ENCODE measurements around the gene HES5. TPM values are rescaled to one million over a fixed set of nuclear protein-coding genes. Genes with fewer than 3 reads are reported as not detected.

HES5 gene
- total RNA-seq, 1 donor from 2014 or later: not detected

DNA sequence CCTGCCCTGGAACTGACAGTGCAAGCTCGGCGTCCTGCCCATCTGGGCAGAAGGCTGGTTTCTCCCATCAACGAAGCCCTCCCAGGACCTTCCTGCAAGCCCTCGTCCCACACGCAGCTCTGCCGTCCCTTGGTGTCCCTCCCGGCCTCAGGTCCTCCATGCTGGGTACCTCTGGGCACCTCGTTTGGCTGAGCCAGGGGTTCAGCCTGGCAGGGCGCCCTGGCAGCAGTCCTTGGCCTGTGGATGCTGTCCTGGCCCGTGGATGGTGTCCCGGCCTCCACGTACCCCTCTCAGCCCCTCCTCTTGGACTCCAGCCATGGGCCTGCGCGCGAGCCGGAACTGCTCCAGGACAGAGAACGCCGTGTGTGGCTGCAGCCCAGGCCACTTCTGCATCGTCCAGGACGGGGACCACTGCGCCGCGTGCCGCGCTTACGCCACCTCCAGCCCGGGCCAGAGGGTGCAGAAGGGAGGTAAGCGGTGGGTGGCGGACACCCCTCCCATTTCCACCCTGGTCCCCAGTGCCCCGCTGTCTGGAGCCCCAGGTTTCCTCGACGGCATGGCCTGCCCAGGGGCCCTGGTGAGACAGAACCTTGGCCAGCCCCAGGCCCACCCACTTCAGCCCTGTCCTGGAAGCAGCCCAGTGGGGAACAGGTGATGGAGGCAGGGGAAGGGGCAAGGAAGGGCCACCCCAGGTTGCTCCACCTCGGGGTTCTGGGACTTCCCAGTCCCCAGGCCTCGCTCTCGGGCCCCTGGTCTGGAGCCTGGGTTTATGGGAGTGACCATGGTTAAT, 29.6 kb upstream of the HES5 start:
- Mint-ChIP-seq H3K27me3 (ENCODE audit: unreplicated experiment) (no peaks in the 10 kb centered on the region), H3K4me3 (ENCODE audit: unreplicated experiment) (no peak overlapping the region), H3K4me1 (ENCODE audit: unreplicated experiment) (peaks cover 17% of the 10 kb centered on the region), H3K9me3 (ENCODE audit: unreplicated experiment) (no peaks in the 10 kb centered on the region), H3K27ac (ENCODE audit: unreplicated experiment) (no peak overlapping the region), H3K36me3 (ENCODE audit: unreplicated experiment) (no peaks in the 10 kb centered on the region)
- TF ChIP-seq, protein P1, sequence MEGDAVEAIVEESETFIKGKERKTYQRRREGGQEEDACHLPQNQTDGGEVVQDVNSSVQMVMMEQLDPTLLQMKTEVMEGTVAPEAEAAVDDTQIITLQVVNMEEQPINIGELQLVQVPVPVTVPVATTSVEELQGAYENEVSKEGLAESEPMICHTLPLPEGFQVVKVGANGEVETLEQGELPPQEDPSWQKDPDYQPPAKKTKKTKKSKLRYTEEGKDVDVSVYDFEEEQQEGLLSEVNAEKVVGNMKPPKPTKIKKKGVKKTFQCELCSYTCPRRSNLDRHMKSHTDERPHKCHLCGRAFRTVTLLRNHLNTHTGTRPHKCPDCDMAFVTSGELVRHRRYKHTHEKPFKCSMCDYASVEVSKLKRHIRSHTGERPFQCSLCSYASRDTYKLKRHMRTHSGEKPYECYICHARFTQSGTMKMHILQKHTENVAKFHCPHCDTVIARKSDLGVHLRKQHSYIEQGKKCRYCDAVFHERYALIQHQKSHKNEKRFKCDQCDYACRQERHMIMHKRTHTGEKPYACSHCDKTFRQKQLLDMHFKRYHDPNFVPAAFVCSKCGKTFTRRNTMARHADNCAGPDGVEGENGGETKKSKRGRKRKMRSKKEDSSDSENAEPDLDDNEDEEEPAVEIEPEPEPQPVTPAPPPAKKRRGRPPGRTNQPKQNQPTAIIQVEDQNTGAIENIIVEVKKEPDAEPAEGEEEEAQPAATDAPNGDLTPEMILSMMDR (IDR thresholded peaks at IDR 0.05): no peak
- no peak for DNase-seq (ENCODE audit: extremely low spot score, unreplicated experiment)

DNA sequence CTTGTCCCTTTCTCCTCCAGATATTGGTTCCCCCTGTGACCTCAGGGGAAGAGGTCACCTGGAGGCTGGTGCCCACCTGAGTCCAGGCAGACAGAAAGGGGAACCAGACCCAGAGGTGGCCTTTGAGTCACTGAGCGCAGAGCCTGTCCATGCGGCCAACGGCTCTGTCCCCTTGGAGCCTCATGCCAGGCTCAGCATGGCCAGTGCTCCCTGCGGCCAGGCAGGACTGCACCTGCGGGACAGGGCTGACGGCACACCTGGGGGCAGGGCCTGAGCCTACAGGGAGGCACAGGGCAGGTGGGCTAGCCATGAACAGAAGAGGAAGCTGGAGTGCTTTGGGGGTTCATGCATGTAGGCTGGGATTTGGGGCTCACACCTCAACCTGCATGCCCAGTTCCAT, 28.8 kb upstream of the HES5 start:
- TF ChIP-seq, protein P1 (IDR thresholded peaks at IDR 0.05): no peak
- Mint-ChIP-seq H3K27ac (ENCODE audit: unreplicated experiment) (no peak overlapping the region), H3K27me3 (ENCODE audit: unreplicated experiment) (no peaks in the 10 kb centered on the region), H3K36me3 (ENCODE audit: unreplicated experiment) (no peaks in the 10 kb centered on the region), H3K4me3 (ENCODE audit: unreplicated experiment) (no peak overlapping the region), H3K9me3 (ENCODE audit: unreplicated experiment) (no peaks in the 10 kb centered on the region), H3K4me1 (ENCODE audit: unreplicated experiment) (peaks cover 20% of the 10 kb centered on the region)
- DNase-seq (ENCODE audit: extremely low spot score, unreplicated experiment): no peak

DNA sequence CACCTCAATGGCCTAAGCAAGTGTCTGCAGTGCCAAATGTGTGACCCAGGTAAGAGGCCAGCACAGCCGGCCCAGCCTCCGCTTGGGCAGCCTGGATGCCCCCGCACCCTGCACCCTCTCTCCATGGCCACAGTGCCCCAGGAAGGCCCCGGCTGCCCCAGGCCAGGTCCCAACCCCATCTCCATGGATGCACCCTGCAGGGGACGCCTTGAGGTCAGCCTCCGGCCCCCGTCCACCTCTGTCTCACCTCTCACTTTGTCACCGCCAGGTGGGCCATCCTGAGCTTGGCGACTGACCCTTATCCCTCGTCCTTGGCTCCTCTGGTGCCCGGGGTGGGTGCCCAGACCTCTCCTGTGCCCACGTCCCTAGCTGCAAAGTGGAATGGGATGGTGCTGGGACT, 28.4 kb upstream of the HES5 start:
- no peak overlapping the region for H3K4me3 Mint-ChIP-seq (ENCODE audit: unreplicated experiment)
- no peak for DNase-seq (ENCODE audit: extremely low spot score, unreplicated experiment)
- H3K9me3 Mint-ChIP-seq (ENCODE audit: unreplicated experiment): no peaks in the 10 kb centered on the region
- H3K4me1 Mint-ChIP-seq (ENCODE audit: unreplicated experiment): peaks cover 22% of the 10 kb centered on the region
- no peaks in the 10 kb centered on the region for H3K27me3 Mint-ChIP-seq (ENCODE audit: unreplicated experiment)
- no peak overlapping the region for H3K27ac Mint-ChIP-seq (ENCODE audit: unreplicated experiment)
- H3K36me3 Mint-ChIP-seq (ENCODE audit: unreplicated experiment): no peaks in the 10 kb centered on the region
- TF ChIP-seq, protein P1 (IDR thresholded peaks at IDR 0.05): no peak

DNA sequence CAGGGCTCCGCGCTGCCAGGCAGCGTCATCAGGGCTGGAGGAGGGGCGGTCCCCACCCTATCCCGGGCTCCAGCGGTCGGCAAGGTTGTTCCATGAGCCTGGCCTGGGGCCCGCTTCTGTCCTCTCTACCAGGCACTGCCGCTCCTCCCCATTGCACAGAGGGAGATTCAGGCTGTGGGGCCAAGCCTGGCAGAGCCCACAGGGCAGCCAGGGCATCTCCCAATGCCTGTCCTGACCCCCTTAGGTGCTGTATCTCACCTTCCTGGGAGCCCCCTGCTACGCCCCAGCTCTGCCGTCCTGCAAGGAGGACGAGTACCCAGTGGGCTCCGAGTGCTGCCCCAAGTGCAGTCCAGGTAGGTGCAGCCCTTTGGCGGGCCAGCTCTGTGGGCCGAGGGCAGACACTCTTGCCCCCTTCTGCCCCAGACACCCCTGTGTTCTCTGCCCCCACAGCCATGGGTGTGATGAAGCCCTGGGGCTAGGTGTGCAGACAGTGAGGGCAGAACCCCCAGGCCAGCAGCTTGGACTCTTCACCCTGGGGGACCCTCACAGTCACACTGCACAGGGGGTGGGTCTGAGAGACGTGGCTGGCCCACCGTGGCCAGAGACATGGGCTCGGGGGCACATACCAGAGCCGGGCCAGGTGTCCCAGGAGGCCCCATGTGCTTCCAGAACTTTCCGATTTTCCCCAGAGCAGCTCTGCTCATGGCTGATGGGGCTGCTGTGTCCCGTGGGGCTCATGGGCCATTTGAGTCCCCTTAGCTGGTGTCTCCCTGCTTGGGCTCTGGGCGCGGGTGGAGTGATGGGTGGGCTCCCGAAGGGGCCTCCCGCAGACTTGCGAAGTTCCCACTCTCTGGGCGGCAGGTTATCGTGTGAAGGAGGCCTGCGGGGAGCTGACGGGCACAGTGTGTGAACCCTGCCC, 27.7 kb upstream of the HES5 start:
- no peak overlapping the region for H3K27ac Mint-ChIP-seq (ENCODE audit: unreplicated experiment)
- H3K9me3 Mint-ChIP-seq (ENCODE audit: unreplicated experiment): no peaks in the 10 kb centered on the region
- peaks cover 22% of the 10 kb centered on the region for H3K4me1 Mint-ChIP-seq (ENCODE audit: unreplicated experiment)
- no peak for DNase-seq (ENCODE audit: extremely low spot score, unreplicated experiment)
- no peaks in the 10 kb centered on the region for H3K27me3 Mint-ChIP-seq (ENCODE audit: unreplicated experiment)
- no peak overlapping the region for H3K4me3 Mint-ChIP-seq (ENCODE audit: unreplicated experiment)
- H3K36me3 Mint-ChIP-seq (ENCODE audit: unreplicated experiment): no peaks in the 10 kb centered on the region
- TF ChIP-seq, protein P1 (IDR thresholded peaks at IDR 0.05): no peak
